Left lung (tissue), 10 donors: ENCODE results near the gene DIP2C. TPM values are rescaled to one million over a fixed set of nuclear protein-coding genes. Genes with fewer than 3 reads are reported as not detected.

Experiments
- ATAC-seq: fragments of 200-7000 bp; cut with Tn5 transposase; one replicate; pipeline ENCODE4 v1.9.1; 2020; ENCODE audit warnings: moderate library complexity
- DNase-seq, 4 donors: peaks; one replicate each; pipeline ENCODE4 v3.0.0-alpha.2; 2013 to 2020
- H3K27ac ChIP-seq, 2 donors: fragments of 200-600 bp; sonication (generic) in 1 of 2; one replicate each; pipeline versions ENCODE4 v1.5.0 to v1.8.0; 2020 to 2021
- H3K27me3 ChIP-seq, 2 donors: fragments of 200-600 bp; sonication (generic) in 1 of 2; one replicate each; pipeline versions ENCODE4 v1.5.0 to v1.8.0; 2020 to 2021
- H3K36me3 ChIP-seq, 2 donors: fragments of 200-600 bp; sonication (generic) in 1 of 2; one replicate each; pipeline versions ENCODE4 v1.5.0 to v1.8.0; 2020 to 2021
- H3K4me1 ChIP-seq, 2 donors: fragments of 200-600 bp; one replicate each; pipeline ENCODE4 v1.8.0; 2021
- H3K4me3 ChIP-seq, 2 donors: fragments of 200-600 bp; sonication (generic) in 1 of 2; one replicate each; pipeline versions ENCODE4 v1.5.0 to v1.8.0; 2020 to 2021; ENCODE audit warnings: mild to moderate bottlenecking in 1 of 2
- H3K9me3 ChIP-seq, 2 donors: fragments of 200-600 bp; sonication (generic) in 1 of 2; one replicate each; pipeline versions ENCODE4 v1.5.0 to v1.8.0; 2020 to 2021
- intact Hi-C, 2 donors: fragments of 100-400 bp; cut with DNase I; formaldehyde crosslinking; loops; one replicate each; pipeline versions ENCODE4 v1.11.2 to v1.14.2; 2022
- polyA plus RNA-seq, 6 donors: library from polyadenylated mRNA; unstranded; fragments of 120-200 nt; gene quantifications; one replicate each; pipeline ENCODE4 v1.2.1, GENCODE V29; 2013; ENCODE audit not compliant: insufficient read length in 6 of 6
- total RNA-seq, 2 donors: library from RNA; stranded (reverse); fragmentation: NEBNext Ultra II Directional; extraction: Animal tissue kit (Norgen Biotek cat#: 25700); gene quantifications; one replicate each; pipeline ENCODE4 v1.2.1, GENCODE V29; 2021
- TF ChIP-seq, protein P1 (sequence below), 2 donors: fragments of 200-600 bp; sonication (generic) in 1 of 2; IDR thresholded peaks; one replicate each; pipeline versions ENCODE4 v1.5.0 to v1.8.0; 2021; ENCODE audit warnings: antibody characterized with exemption in 2 of 2
- donor health status: DM: no; HTN: yes; CAD: no.
- donor health status: DM: no; HTN: no; CAD: no.

The DIP2C gene
- total and polyA plus RNA-seq, 8 donors = 10.5 to 22.5 (median 19.5) TPM

- H3K4me1 ChIP-seq = no peaks in the 10 kb centered on the region
- intact Hi-C loops = no loop called here
- H3K4me3 ChIP-seq = no peak overlapping the region
- no peaks in the 10 kb centered on the region for H3K27me3 ChIP-seq
- H3K9me3 ChIP-seq = no peaks in the 10 kb centered on the region
- no peak overlapping the region for H3K27ac ChIP-seq
- no peak for DNase-seq
- TF ChIP-seq, protein P1, sequence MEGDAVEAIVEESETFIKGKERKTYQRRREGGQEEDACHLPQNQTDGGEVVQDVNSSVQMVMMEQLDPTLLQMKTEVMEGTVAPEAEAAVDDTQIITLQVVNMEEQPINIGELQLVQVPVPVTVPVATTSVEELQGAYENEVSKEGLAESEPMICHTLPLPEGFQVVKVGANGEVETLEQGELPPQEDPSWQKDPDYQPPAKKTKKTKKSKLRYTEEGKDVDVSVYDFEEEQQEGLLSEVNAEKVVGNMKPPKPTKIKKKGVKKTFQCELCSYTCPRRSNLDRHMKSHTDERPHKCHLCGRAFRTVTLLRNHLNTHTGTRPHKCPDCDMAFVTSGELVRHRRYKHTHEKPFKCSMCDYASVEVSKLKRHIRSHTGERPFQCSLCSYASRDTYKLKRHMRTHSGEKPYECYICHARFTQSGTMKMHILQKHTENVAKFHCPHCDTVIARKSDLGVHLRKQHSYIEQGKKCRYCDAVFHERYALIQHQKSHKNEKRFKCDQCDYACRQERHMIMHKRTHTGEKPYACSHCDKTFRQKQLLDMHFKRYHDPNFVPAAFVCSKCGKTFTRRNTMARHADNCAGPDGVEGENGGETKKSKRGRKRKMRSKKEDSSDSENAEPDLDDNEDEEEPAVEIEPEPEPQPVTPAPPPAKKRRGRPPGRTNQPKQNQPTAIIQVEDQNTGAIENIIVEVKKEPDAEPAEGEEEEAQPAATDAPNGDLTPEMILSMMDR (IDR thresholded peaks at IDR 0.05) = no peak
- ATAC-seq = no peak
- peaks cover 0 to 40% of the 10 kb centered on the region in 2 donors for H3K36me3 ChIP-seq
Measured at GRCh38 chr10:367636-368035, 321.8 kb downstream of the DIP2C start.

DNA sequence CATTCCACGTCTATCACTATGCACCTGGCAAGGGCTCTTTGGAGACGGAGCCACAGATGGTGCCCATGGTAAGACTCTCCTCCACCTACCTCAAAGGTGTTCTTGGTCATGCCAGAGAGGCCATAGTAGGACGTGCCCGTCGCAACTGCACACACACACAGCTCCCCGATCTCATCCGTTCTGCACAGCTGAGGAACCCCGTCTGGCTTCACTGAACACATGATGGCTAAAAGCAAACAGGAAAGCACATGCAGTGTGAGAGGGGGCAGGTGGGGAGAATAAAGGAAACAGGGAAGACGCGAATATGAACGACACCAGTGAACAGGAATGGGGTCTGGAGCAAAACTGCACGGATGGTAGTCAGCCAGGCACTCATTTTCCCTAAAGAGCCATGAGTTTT, 323.3 kb downstream of the DIP2C start:
- Histone ChIP-seq H3K27me3 (no peaks in the 10 kb centered on the region), H3K4me3 (no peak overlapping the region), H3K4me1 (no peaks in the 10 kb centered on the region), H3K9me3 (no peaks in the 10 kb centered on the region), H3K36me3 (peaks cover 0 to 44% of the 10 kb centered on the region in 2 donors), H3K27ac (no peak overlapping the region)
- intact Hi-C loops = no loop called here
- DNase-seq = no peak
- no peak for ATAC-seq
- TF ChIP-seq, protein P1 (IDR thresholded peaks at IDR 0.05) = no peak

GRCh38 chr10:364267-364775, 325.1 kb downstream of the DIP2C start:
- H3K27ac ChIP-seq = no peak overlapping the region
- DNase-seq (peak in 1 of 4 donors; percentile 59), ATAC-seq (no peak)
- H3K4me3 ChIP-seq = no peak overlapping the region
- no peaks in the 10 kb centered on the region for H3K9me3 ChIP-seq
- intact Hi-C loops = no loop called here
- peaks cover 0 to 53% of the 10 kb centered on the region in 2 donors for H3K36me3 ChIP-seq
- TF ChIP-seq, protein P1 (IDR thresholded peaks at IDR 0.05) = no peak
- H3K27me3 ChIP-seq = no peaks in the 10 kb centered on the region
- H3K4me1 ChIP-seq = no peaks in the 10 kb centered on the region

DNA sequence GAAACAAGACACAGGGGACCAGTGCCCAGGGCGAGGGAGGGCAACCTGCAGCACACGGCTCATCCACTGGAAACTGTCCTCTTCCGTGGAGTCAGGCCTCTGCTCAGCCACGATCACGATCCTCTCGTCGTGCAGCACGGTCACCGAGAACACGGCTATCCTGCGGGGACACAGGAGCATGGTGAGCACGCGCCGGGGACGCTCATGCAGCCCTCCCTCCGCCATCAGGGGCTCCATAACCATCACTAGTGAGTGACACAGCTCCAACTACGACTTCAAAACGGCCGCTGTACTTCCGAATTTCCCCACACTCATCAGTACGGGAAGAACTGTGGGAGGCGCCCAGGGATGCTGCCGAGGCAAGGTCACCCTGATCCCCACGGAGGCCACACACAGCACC, 326.3 kb downstream of the DIP2C start:
- peaks cover 0 to 45% of the 10 kb centered on the region in 2 donors for H3K36me3 ChIP-seq
- ATAC-seq = no peak
- no peak overlapping the region for H3K27ac ChIP-seq
- TF ChIP-seq, protein P1 (IDR thresholded peaks at IDR 0.05) = no peak
- peak in 1 of 4 donors; percentile 60 for DNase-seq
- no peaks in the 10 kb centered on the region for H3K27me3 ChIP-seq
- no peaks in the 10 kb centered on the region for H3K4me1 ChIP-seq
- H3K9me3 ChIP-seq = no peaks in the 10 kb centered on the region
- no peak overlapping the region for H3K4me3 ChIP-seq
- intact Hi-C loops = no loop called here

GRCh38 chr10:361203-362081, 328.0 kb downstream of the DIP2C start:
- no peak for DNase-seq
- TF ChIP-seq, protein P1 (IDR thresholded peaks at IDR 0.05) = no peak
- intact Hi-C loops = no loop called here
- Histone ChIP-seq H3K9me3 (no peaks in the 10 kb centered on the region), H3K27ac (no peak overlapping the region), H3K27me3 (no peaks in the 10 kb centered on the region), H3K36me3 (peaks cover 0 to 39% of the 10 kb centered on the region in 2 donors), H3K4me3 (no peak overlapping the region), H3K4me1 (no peaks in the 10 kb centered on the region)
- no peak for ATAC-seq
